Body of pancreas (tissue), 4 donors: ENCODE measurements around the gene BCAM.

Source experiments
- CTCF ChIP-seq, 7 experiments: fragments of 450-650 bp in 4 of 7; fragments of 200-600 bp in 3 of 7; sonication (generic) in 3 of 7; IDR thresholded peaks; one replicate each; pipeline ENCODE4 v1.5.1; 2016 to 2019; ENCODE audit warnings: antibody characterized with exemption in 7 of 7
- POLR2A ChIP-seq, 3 donors: fragments of 450-650 bp; IDR thresholded peaks; one replicate each; pipeline ENCODE4 v1.6.1; 2016; ENCODE audit warnings: antibody characterized with exemption in 3 of 3, mild to moderate bottlenecking in 2 of 3

- no peak for TF ChIP-seq POLR2A (IDR thresholded peaks at IDR 0.05)
- TF ChIP-seq CTCF (IDR thresholded peaks at IDR 0.05): no peak
Measured at GRCh38 chr19:44792281-44792680, 16.6 kb upstream of the BCAM start.
